Suprapubic skin (tissue), 4 donors: ENCODE results near the gene PRXL2B. TPM values are rescaled to one million over a fixed set of nuclear protein-coding genes. Genes with fewer than 3 reads are reported as not detected.

Experiments used
- DNase-seq, 2 donors: peaks; one replicate each; pipeline ENCODE4 v3.0.0-alpha.2; 2019; ENCODE audit warnings: low spot score in 2 of 2
- H3K27ac ChIP-seq: fragments of 200-600 bp; sonication (generic); one replicate; pipeline ENCODE4 v1.5.1; 2019
- H3K27me3 ChIP-seq: fragments of 200-600 bp; sonication (generic); one replicate; pipeline ENCODE4 v1.5.1; 2019
- H3K36me3 ChIP-seq: fragments of 200-600 bp; sonication (generic); one replicate; pipeline ENCODE4 v1.5.1; 2019
- H3K4me1 ChIP-seq: fragments of 200-600 bp; sonication (generic); one replicate; pipeline ENCODE4 v1.5.1; 2019
- H3K4me3 ChIP-seq: fragments of 200-600 bp; sonication (generic); one replicate; pipeline ENCODE4 v1.5.1; 2019; ENCODE audit warnings: mild to moderate bottlenecking
- H3K9me3 ChIP-seq: fragments of 200-600 bp; sonication (generic); one replicate; pipeline ENCODE4 v1.5.1; 2019
- CTCF ChIP-seq, 2 donors: fragments of 200-600 bp in 1 of 2; fragments of 450-650 bp in 1 of 2; sonication (generic) in 1 of 2; IDR thresholded peaks; one replicate each; pipeline ENCODE4 v1.5.1; 2016 to 2019; ENCODE audit warnings: antibody characterized with exemption in 2 of 2, mild to moderate bottlenecking in 1 of 2, moderate library complexity in 1 of 2
- EP300 ChIP-seq: sonication (generic); formaldehyde crosslinking; IDR thresholded peaks from one replicate; pipeline ENCODE4 v1.6.1; 2017; ENCODE audit warnings: antibody characterized with exemption
- POLR2A ChIP-seq, 2 donors: fragments of 450-650 bp; IDR thresholded peaks; one replicate each; pipeline ENCODE4 v1.6.1; 2017; ENCODE audit warnings: antibody characterized with exemption in 2 of 2, mild to moderate bottlenecking in 2 of 2, moderate library complexity in 2 of 2
- POLR2AphosphoS5 ChIP-seq, 3 donors: sonication (generic); formaldehyde crosslinking; IDR thresholded peaks; one replicate each; pipeline ENCODE4 v1.6.1; 2017; ENCODE audit warnings: antibody characterized with exemption in 3 of 3
- WGBS: methylation state at CpG from one replicate; pipeline ENCODE4 v1.1.5; 2018; 5-methylcytosine and 5-hydroxymethylcytosine counted together
- total RNA-seq, 4 donors: library from RNA; depleted of rRNA; stranded (reverse); fragments of >200 nt; gene quantifications; one replicate each; pipeline ENCODE4 v1.1.0, GENCODE V29; 2016

PRXL2B gene
- total RNA-seq, 4 donors from 2014 or later = 9.7 to 16.3 (median 10.7) TPM

GRCh38 chr1:2611621-2612437, 25.3 kb downstream of the PRXL2B start:
- H3K27ac ChIP-seq = no peak overlapping the region
- H3K27me3 ChIP-seq = peaks cover 31% of the 10 kb centered on the region
- peak; percentile 59 to 73 for DNase-seq
- TF ChIP-seq POLR2A (IDR thresholded peaks at IDR 0.05) (no peak), EP300 (no peak), CTCF (IDR thresholded peaks at IDR 0.05) (no peak), POLR2AphosphoS5 (IDR thresholded peaks at IDR 0.05) (no peak)
- H3K4me3 ChIP-seq = no peak overlapping the region
- peaks cover 9% of the 10 kb centered on the region for H3K4me1 ChIP-seq
- 63% methylated on average over 11 of the region's 19 CpGs for whole genome bisulfite sequencing
- peaks cover 19% of the 10 kb centered on the region for H3K9me3 ChIP-seq
- H3K36me3 ChIP-seq = no peaks in the 10 kb centered on the region

GRCh38 chr1:2612591-2613365, 26.2 kb downstream of the PRXL2B start:
- Histone ChIP-seq H3K4me3 (no peak overlapping the region), H3K27ac (no peak overlapping the region), H3K4me1 (peaks cover 9% of the 10 kb centered on the region), H3K36me3 (no peaks in the 10 kb centered on the region), H3K9me3 (peaks cover 19% of the 10 kb centered on the region), H3K27me3 (peaks cover 29% of the 10 kb centered on the region)
- no peak for TF ChIP-seq CTCF (IDR thresholded peaks at IDR 0.05)
- TF ChIP-seq POLR2AphosphoS5 (IDR thresholded peaks at IDR 0.05) = no peak
- TF ChIP-seq POLR2A (IDR thresholded peaks at IDR 0.05) = no peak
- no peak for TF ChIP-seq EP300
- WGBS = 91% methylated on average over 7 of the region's 11 CpGs
- peak in 1 of 2 donors; percentile 60 for DNase-seq

GRCh38 chr1:2614145-2614544, 27.6 kb downstream of the PRXL2B start:
- H3K36me3 ChIP-seq = no peaks in the 10 kb centered on the region
- peaks cover 9% of the 10 kb centered on the region for H3K4me1 ChIP-seq
- H3K27me3 ChIP-seq = peaks cover 37% of the 10 kb centered on the region
- WGBS = 88% methylated on average over 2 of the region's 2 CpGs
- no peak for TF ChIP-seq POLR2A (IDR thresholded peaks at IDR 0.05)
- TF ChIP-seq EP300 = no peak
- TF ChIP-seq POLR2AphosphoS5 (IDR thresholded peaks at IDR 0.05) = no peak
- TF ChIP-seq CTCF (IDR thresholded peaks at IDR 0.05) = no peak
- peaks cover 19% of the 10 kb centered on the region for H3K9me3 ChIP-seq
- DNase-seq = no peak
- no peak overlapping the region for H3K4me3 ChIP-seq
- H3K27ac ChIP-seq = no peak overlapping the region

- Histone ChIP-seq H3K4me3 (no peak overlapping the region), H3K36me3 (no peaks in the 10 kb centered on the region), H3K9me3 (peaks cover 19% of the 10 kb centered on the region), H3K4me1 (no peaks in the 10 kb centered on the region), H3K27ac (no peak overlapping the region), H3K27me3 (peaks cover 23% of the 10 kb centered on the region)
- WGBS = 4% methylated on average over 1 of the region's 1 CpG
- no peak for TF ChIP-seq POLR2A (IDR thresholded peaks at IDR 0.05)
- no peak for TF ChIP-seq CTCF (IDR thresholded peaks at IDR 0.05)
- TF ChIP-seq POLR2AphosphoS5 (IDR thresholded peaks at IDR 0.05) = no peak
- TF ChIP-seq EP300 = no peak
- no peak for DNase-seq
Measured at GRCh38 chr1:2617971-2618470, 31.4 kb downstream of the PRXL2B start.
